HG03457 (cell line): Measurements from ENCODE around the gene KRTAP4-6.
"Not testable (repeated sequence)": the region's sequence is repeated elsewhere in the genome, so short reads cannot be mapped to it uniquely, and the experiment has no call there.

Experiments
- ATAC-seq: cut with Tn5 transposase; IDR thresholded peaks from one replicate; pipeline ENCODE4 v1.9.1; 2021; ENCODE audit warnings: moderate number of reproducible peaks; ENCODE audit not compliant: unreplicated experiment

Gene KRTAP4-6

GRCh38 chr17:41107941-41108450, 32.3 kb downstream of the KRTAP4-6 start:
- ATAC-seq: no peak

- not testable (repeated sequence) for ATAC-seq
Measured at GRCh38 chr17:41105347-41105746, 35.0 kb downstream of the KRTAP4-6 start, which contains the start of gene KRTAP4-9. Gene KRTAP4-9 (plus strand): TSS chr17:41105389. CDS start chr17:41105389, 0 bp downstream.

- not testable (repeated sequence) for ATAC-seq
Measured at GRCh38 chr17:41104386-41105038, 35.8 kb downstream of the KRTAP4-6 start.

GRCh38 chr17:41103896-41104295, 36.4 kb downstream of the KRTAP4-6 start:
- no peak for ATAC-seq

- ATAC-seq: no peak
Measured at GRCh38 chr17:41101586-41102259, 38.6 kb downstream of the KRTAP4-6 start, which contains the start of gene KRTAP4-16. Gene KRTAP4-16 (minus strand): TSS chr17:41102209. CDS start chr17:41102209, 0 bp downstream.

- ATAC-seq: not testable (repeated sequence)
Measured at GRCh38 chr17:41099682-41100480, 40.5 kb downstream of the KRTAP4-6 start.

- ATAC-seq: no peak
Measured at GRCh38 chr17:41098481-41098880, 41.9 kb downstream of the KRTAP4-6 start.

GRCh38 chr17:41098042-41098441, 42.3 kb downstream of the KRTAP4-6 start, which contains the start of gene KRTAP4-8:
Gene KRTAP4-8 (minus strand): TSS chr17:41098142. CDS start chr17:41098084, 58 bp downstream.
- ATAC-seq: no peak

- no peak for ATAC-seq
Measured at GRCh38 chr17:41096055-41096454, 44.3 kb downstream of the KRTAP4-6 start.
